GM12891 (cell line): Measurements from ENCODE around the gene TM2D3.

Experiments
- PAX5 ChIP-seq: IDR thresholded peaks from 2 replicates; pipeline ENCODE4 v1.6.1; 2011; ENCODE audit warnings: low read length, moderate library complexity, mild to moderate bottlenecking; ENCODE audit not compliant: insufficient read depth, severe bottlenecking
- POLR2A ChIP-seq: IDR thresholded peaks from 2 replicates; pipeline ENCODE4 v1.6.1; 2011; ENCODE audit warnings: low read depth, low read length, control low read depth
- POLR2AphosphoS5 ChIP-seq: IDR thresholded peaks from 2 replicates; pipeline ENCODE4 v1.6.1; 2011; ENCODE audit warnings: low read depth, low read length, control low read depth
- SPI1 ChIP-seq: IDR thresholded peaks from 2 replicates; pipeline ENCODE4 v1.6.1; 2011; ENCODE audit warnings: low read depth, low read length, control low read depth
- TAF1 ChIP-seq: IDR thresholded peaks from 2 replicates; pipeline ENCODE4 v1.6.1; 2011; ENCODE audit warnings: low read depth, low read length, control low read depth

DNA sequence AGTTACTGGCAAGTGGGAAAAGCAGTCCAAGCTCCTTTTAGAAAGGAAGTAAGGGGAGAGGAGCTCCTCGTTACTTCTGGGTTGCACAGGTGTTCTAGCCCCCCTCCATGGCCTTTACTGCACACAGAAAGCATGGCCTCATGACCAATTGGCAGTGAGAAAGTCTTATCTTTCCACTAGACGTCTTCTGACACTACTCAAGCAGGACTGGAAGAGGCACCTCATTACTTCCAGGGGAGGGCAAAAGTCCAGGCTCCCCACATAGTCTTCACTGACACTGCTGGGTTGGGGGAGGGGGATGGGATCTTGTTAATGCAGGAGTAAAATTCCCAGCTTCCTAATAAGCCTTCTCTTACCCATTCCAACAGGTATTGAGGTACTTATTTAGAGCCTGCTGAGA, 27.6 kb upstream of the TM2D3 start:
- TF ChIP-seq SPI1 (no peak), POLR2AphosphoS5 (no peak), PAX5 (no peak), POLR2A (no peak), TAF1 (no peak)
